Nephron progenitor cell (in vitro differentiated cells): Measurements from ENCODE around the gene ADAM12.

Experiments
- DNase-seq: peaks from one replicate; pipeline ENCODE4 v3.0.0; 2021
- H3K27ac Mint-ChIP-seq: 2 replicates; pipeline ENCODE4 v1.8.0; 2021; ENCODE audit warnings: mild to moderate bottlenecking, moderate library complexity, mixed read lengths
- H3K27me3 Mint-ChIP-seq: 2 replicates; pipeline ENCODE4 v1.8.0; 2021; ENCODE audit warnings: mild to moderate bottlenecking, low read depth, mixed read lengths; ENCODE audit not compliant: poor library complexity
- H3K36me3 Mint-ChIP-seq: 2 replicates; pipeline ENCODE4 v1.8.0; 2021; ENCODE audit warnings: low read depth, mixed read lengths
- H3K4me1 Mint-ChIP-seq: 2 replicates; pipeline ENCODE4 v1.8.0; 2021; ENCODE audit warnings: mixed read lengths
- H3K4me3 Mint-ChIP-seq: 2 replicates; pipeline ENCODE4 v1.8.0; 2021; ENCODE audit warnings: mild to moderate bottlenecking, moderate library complexity, mixed read lengths
- H3K9me3 Mint-ChIP-seq: 2 replicates; pipeline ENCODE4 v1.8.0; 2021; ENCODE audit warnings: mild to moderate bottlenecking, moderate library complexity, mixed read lengths
- TF ChIP-seq, protein P1 (sequence below): fragments of 200-600 bp; sonication (generic); IDR thresholded peaks from 2 replicates; pipeline ENCODE4 v1.5.0; 2021; ENCODE audit warnings: antibody characterized with exemption

Gene ADAM12

DNA sequence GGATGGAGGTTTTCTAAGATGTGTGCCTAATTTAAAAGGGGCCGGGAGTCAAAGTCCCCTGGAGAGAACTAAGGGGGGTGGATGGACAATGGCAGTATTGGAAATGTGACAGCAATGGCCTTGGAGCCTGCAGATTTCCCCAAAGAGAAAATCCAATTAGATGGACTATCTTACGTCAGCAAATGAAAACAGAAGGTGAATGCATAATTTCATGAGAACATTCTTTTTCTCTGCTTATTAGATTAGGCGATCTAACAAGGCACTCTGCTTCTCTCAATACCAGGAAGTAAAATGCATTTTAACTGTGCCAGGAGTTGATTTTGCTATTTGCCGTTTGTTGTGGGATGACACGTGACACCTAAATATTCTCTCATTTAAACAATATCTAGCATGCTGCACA, 226.6 kb downstream of the ADAM12 start:
- TF ChIP-seq, protein P1, sequence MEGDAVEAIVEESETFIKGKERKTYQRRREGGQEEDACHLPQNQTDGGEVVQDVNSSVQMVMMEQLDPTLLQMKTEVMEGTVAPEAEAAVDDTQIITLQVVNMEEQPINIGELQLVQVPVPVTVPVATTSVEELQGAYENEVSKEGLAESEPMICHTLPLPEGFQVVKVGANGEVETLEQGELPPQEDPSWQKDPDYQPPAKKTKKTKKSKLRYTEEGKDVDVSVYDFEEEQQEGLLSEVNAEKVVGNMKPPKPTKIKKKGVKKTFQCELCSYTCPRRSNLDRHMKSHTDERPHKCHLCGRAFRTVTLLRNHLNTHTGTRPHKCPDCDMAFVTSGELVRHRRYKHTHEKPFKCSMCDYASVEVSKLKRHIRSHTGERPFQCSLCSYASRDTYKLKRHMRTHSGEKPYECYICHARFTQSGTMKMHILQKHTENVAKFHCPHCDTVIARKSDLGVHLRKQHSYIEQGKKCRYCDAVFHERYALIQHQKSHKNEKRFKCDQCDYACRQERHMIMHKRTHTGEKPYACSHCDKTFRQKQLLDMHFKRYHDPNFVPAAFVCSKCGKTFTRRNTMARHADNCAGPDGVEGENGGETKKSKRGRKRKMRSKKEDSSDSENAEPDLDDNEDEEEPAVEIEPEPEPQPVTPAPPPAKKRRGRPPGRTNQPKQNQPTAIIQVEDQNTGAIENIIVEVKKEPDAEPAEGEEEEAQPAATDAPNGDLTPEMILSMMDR = no peak
- Mint-ChIP-seq H3K27me3 (peaks cover 16% of the 10 kb centered on the region), H3K27ac (no peak overlapping the region), H3K4me1 (peaks cover 15% of the 10 kb centered on the region), H3K4me3 (no peak overlapping the region), H3K9me3 (peaks cover 19% of the 10 kb centered on the region), H3K36me3 (peaks cover 12% of the 10 kb centered on the region)
- no peak for DNase-seq

DNA sequence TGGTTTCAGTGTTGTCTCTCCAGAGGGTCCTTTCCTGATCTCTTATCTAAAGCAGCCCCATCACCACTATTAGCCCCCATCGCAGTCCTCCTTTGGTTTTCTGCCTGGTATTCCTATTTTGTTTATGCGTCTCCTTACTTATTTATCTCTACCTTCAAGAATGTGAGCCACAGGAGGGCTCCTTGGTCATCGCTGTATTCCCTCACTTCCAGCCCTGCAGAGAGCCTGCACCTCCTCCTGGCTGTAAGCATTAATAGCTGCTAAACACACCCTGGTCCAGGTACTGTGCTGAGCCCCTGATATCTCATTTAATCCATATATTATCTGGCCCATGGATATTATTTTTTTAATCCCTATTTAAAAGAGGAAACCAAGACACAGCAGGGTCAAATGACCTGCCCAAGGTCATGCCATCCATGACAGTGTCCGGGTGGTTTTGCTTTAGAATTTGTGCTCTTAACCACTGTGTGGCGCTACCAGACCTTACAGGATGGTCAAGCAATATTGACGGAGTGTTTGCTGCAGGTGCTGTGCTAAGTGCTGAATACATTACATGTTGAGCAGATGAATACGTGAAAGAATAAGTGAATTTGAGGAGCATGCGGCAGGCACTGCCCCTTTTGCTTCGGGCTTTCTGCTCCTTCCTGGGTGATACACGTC, 227.2 kb downstream of the ADAM12 start:
- Mint-ChIP-seq H3K4me3 (no peak overlapping the region), H3K36me3 (peaks cover 12% of the 10 kb centered on the region), H3K27me3 (peaks cover 21% of the 10 kb centered on the region), H3K27ac (no peak overlapping the region), H3K4me1 (peaks cover 15% of the 10 kb centered on the region), H3K9me3 (peaks cover 19% of the 10 kb centered on the region)
- no peak for DNase-seq
- TF ChIP-seq, protein P1 = peak; percentile 24

DNA sequence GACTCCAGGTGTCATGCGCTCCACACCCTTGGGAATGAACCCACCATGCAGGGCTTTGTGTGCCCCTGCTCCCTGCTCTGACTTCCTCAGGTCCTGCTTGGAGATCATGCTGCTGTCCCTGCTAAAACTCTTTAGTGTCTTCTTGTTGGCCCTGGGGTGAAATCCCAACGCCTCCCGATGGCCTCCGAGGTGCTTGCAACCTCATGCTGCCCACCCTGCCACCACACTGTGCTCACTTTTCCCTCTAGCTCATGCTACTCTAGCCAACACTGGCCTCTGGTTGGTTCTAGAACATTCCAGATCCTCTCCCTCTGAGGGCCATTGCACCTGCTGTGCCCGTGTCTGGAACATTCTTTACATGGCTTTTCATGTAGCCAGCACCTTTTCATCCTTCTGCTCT, 227.7 kb downstream of the ADAM12 start:
- no peak for DNase-seq

DNA sequence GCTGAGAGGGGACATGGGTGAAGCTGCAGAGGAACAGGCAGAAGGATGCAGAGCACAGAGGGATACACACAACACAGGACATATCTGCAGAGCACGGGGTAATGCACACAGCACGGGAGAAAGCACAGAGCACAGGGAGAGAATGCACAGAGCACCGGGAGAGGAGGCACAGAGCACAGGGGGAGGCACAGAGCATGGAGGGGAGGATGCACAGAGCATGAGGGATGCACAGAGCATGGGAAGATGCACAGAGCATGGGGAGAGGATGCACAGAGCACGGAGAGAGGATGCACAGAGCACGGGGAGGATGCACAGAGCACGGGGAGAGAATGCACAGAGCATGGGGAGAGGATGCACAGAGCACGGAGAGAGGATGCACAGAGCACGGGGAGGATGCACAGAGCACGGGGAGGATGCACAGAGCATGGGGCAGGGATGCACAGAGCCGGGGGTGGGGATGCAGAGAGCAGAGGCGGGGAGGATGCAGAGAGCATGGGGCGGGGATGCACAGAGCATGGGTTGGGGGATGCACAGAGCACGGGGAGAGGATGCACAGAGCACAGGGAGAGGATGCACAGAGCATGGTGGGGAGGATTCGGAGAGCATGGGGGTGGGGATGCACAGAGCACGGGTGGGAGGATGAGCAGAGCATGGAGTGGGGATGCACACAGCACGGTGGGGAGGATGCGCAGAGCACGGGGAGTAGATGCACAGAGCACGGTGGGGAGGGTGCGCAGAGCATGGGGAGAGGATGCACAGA, 230.0 kb downstream of the ADAM12 start:
- H3K27me3 Mint-ChIP-seq = peaks cover 23% of the 10 kb centered on the region
- H3K9me3 Mint-ChIP-seq = peaks cover 16% of the 10 kb centered on the region
- no peak overlapping the region for H3K27ac Mint-ChIP-seq
- TF ChIP-seq, protein P1 = no peak
- H3K36me3 Mint-ChIP-seq = peaks cover 12% of the 10 kb centered on the region
- no peak overlapping the region for H3K4me3 Mint-ChIP-seq
- no peak for DNase-seq
- peaks cover 39% of the 10 kb centered on the region for H3K4me1 Mint-ChIP-seq

More for the DNA sequence above, 227.7 kb downstream of the ADAM12 start:
- peaks cover 23% of the 10 kb centered on the region for H3K27me3 Mint-ChIP-seq
- H3K36me3 Mint-ChIP-seq = peaks cover 12% of the 10 kb centered on the region
- peaks cover 19% of the 10 kb centered on the region for H3K9me3 Mint-ChIP-seq
- TF ChIP-seq, protein P1 = no peak
- peaks cover 21% of the 10 kb centered on the region for H3K4me1 Mint-ChIP-seq
- H3K4me3 Mint-ChIP-seq = no peak overlapping the region
- H3K27ac Mint-ChIP-seq = no peak overlapping the region

DNA sequence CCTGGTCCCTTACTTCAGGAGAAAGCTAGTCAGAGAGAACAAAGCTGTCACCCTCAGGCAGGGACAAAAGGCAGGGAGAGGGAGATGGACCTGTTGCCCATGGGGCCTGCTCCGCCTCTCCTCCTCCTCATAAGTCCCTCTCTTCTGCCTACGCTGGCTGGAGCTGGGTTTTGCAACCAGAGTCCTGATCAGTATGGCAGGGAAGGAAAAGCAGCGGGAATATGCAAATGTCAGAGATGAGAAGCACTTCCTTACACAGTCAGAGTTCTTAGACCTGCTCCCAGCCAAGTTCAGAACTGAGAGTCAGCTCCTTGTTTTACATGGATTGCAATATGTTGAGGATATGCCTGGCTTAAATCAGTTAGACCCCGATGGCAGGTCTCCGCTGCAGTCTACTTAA, 231.1 kb downstream of the ADAM12 start:
- peaks cover 6% of the 10 kb centered on the region for H3K36me3 Mint-ChIP-seq
- TF ChIP-seq, protein P1 = no peak
- DNase-seq = no peak
- H3K9me3 Mint-ChIP-seq = peaks cover 10% of the 10 kb centered on the region
- H3K4me1 Mint-ChIP-seq = peaks cover 39% of the 10 kb centered on the region
- no peak overlapping the region for H3K27ac Mint-ChIP-seq
- H3K27me3 Mint-ChIP-seq = peaks cover 23% of the 10 kb centered on the region
- no peak overlapping the region for H3K4me3 Mint-ChIP-seq
